ENCODE measurements around the gene UCHL3.

Gene UCHL3

DNA sequence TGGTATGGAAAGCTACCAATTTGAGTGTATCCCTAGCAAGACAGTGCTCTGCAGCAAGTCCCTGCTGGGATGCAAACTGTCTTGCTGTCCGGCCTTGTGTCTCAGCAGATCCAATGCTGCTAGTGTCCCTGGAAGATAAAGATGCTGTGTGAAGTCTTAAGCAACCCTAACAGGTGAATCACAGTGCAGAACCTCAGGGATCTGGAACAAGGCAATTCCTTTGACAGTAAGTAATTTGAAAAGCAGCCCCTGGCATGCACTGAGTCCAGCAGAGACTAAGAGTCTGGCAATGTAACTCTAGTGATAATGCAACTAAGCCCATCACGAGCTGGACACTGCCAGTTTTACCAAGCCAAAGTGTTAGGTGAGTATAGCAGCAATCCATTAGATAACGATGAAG lies 1.7 kb upstream of the UCHL3 start:
- DNase-seq (ENCODE audit: low read depth, low spot score) = no peak

DNA sequence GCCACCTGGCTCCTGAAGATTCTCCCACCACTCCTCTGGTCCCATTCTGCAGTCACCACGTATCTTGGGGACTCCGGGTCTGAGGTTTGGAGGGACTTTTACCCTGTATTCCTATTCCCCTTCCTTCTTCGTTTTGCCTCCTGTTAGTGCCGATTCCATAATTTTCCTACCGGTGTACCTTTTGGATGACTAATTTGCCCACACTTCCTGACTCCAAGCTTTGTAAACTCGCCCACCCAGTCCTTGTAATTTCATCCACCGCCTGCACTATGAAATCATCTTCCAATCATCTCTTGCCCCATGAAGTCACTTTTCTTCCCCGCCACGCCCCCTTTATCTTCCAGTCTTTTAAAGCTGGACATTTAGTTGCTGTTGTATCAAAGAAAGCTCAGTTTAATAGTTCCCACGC lies 572 bp downstream of the UCHL3 start:
- no peak for DNase-seq (ENCODE audit: low read depth, low spot score)

DNA sequence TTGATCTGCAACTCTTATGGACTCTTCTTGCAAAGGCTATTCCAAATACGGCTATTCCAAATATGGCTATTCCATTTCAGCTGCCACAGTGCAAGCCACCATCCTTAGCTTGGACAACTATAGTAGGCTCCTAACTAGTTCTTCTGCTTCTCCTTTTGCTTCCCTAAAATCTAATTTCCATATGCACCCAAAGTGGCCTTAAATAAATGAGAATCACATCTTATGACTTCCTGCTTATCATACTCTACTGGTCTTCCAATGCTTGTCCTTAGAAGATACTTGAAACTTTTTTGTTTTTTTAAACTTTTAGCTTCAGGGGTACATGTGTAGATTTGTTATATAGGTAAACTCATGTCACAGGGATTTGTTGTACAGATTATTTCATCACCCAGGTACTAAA lies 4.9 kb downstream of the UCHL3 start:
- no peak for DNase-seq (ENCODE audit: low read depth, low spot score)

DNA sequence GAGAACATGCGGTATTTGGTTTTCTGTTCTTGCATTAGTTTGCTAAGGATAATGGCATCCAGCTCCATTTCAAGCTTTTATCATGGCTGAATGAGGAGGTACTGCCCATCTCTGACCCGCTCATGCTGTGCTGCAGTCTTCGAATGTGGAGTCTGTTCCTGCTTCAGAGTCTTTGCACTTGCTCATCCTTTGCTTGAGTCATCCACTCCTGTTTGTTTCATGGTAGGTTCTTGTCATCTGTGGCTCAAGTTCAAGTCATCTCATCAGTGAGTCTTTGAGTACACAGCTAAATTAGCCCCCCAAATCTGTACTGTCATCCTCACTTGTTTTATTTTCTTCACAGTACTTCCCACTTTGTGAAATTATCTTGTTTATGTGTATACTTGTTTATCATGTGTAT lies 5.4 kb downstream of the UCHL3 start:
- DNase-seq (ENCODE audit: low read depth, low spot score) = no peak

DNA sequence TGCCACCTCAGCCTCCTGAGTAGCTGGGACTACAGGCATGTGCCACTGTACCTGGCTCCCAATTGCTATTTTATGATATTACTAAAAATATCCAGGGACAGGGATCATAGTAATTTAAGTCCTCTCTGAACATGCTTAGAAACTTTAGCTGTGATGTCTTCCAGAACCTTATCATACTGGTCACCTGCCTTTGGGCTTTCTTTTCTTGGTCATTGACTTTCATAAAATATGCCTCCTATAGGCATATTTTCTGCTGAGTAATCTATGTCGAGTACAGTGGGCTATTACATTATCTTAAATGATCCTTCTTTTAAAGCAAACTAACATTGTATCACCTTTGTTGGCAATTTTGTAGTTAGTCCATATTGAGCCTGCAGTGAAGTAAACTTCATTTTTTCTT lies 6.2 kb downstream of the UCHL3 start:
- no peak for DNase-seq (ENCODE audit: low read depth, low spot score)

DNA sequence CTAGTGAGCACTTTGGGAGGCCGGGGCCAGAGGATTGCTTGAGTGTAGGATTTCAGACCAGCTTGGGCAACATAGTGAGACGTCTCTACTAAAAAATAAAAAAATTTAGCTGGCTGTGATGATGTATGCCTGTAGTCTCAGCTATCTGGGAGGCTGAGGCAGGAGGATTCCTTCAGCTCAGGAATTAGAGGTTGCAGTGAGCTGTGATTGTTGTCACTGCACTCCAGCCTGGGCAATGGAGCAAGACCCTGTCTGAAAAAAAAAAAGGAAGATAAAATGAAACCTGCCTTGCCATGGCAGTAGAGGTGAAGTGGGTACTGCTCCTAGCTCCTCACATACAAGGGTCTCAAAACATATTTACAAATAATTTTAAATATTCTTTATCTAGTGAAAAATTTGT lies 7.4 kb downstream of the UCHL3 start:
- no peak for DNase-seq (ENCODE audit: low read depth, low spot score)

DNA sequence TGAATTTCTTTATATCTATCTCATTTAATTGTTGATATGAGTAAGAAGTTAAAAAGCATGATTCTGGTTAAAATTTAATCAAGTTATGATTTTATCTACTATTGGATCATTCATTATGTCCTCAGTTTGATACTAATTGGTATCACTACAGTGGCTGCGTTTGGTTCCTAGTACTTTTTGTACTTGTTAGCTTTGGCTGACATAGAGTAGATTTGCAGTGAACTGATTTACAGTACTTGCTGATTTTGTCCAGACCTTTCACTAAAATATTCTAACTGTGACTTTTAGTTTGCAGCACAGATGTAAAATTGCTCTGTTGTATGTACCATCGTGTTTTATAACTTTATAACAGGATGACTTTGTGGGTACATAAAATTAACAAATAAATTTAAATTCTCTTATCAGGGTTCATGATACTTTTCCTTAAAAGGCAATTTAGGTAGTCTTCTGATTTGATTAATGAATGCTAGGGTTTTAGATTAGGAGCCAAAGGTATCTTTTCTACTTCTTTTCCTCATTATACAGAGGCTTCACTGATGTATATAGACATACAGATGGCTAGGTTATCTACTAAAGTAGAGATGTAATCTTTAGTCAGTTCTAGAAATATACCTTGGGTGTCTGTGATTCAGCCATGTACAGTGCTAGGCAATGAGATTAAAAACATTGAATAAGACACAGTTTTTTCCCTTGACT lies 8.7 kb downstream of the UCHL3 start:
- no peak for DNase-seq (ENCODE audit: low read depth, low spot score)

DNA sequence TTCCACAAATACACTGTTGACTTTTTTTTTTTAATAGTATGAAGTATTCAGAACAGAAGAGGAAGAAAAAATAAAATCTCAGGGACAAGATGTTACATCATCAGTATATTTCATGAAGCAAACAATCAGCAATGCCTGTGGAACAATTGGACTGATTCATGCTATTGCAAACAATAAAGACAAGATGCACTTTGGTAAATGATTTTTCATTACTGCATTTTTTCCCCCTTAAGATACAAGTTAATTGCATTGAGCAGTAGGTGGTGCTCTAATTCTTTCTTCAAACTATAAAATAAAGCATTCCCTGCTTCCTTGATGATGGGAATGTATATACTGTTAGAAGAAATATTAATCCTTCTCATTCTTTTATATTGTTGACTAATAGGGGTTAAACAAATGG lies 17.1 kb downstream of the UCHL3 start:
- DNase-seq (ENCODE audit: low read depth, low spot score) = no peak

DNA sequence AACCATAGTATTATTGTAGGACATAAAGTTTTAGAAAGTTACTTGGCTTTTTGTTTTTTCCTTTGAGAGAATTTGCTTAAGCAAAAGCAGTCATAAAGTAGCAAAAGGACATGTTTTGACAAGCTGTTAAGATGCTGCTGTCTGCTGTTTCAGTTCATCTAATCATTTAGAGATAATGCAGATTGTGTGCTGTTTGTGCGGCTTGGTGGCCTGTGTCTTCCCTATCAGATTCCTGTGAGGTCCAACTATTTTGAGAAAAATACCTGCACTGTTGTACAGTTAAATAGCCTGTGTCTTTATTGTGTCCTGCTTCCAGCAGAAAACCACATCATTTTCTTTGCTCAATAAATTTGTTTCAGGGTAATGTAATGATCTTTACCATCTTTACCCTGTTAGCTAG lies 20.0 kb downstream of the UCHL3 start:
- DNase-seq (ENCODE audit: low read depth, low spot score) = no peak

DNA sequence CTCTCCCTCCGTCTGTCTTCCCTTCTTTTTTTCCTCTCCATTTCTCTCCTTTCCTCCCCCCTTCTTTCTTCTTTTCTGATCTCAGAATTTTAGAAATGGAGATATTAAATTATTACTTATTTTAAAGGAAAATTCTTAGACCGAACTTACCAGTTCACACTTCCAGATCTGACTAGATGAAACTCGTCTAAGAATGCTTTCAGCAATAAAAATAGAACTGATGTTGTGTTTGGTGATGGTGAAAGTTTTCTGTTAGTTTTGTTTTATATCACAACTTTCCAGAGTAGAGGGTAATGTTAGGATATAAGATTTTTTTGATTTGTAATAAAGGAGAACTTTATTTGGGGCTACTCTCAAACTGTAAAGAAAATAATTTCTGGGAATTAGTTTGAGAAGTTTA lies 29.9 kb downstream of the UCHL3 start:
- DNase-seq (ENCODE audit: low read depth, low spot score) = no peak

DNA sequence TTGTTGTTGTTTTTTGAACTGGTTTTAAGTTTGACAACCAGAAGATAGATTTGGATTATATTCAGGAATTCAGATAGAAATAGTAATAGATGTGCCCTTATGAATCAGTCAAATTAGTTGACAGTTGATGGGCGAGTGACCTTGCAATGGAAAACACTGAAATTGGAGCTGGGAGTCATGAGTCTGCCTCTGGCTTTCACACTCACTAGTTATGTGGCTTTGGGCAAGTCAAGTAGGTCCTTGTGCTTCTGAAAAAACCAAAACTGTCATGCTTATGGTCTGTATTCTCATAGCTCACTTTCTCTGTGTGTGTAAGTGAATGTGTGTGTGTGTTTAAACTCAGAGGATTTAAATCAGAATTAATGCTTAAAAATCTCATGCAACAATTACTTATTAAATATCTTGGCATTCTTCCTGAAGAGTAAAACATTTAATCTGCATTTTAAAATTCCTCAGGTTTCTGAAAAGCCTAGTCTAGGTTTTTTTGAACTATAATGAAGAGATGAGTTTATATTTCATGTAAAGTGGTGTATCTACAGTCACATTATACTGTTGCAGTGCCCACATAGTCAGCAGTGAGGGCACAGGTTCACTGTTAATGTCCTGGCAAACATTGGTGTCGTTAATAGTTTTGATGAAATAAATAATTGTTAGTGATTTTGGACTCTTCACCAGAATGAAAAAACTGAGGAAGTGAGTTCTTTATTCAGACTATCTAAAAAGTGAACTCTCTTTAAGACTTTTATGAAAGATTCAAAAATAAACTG lies 32.5 kb downstream of the UCHL3 start:
- no peak for DNase-seq (ENCODE audit: low read depth, low spot score)

DNA sequence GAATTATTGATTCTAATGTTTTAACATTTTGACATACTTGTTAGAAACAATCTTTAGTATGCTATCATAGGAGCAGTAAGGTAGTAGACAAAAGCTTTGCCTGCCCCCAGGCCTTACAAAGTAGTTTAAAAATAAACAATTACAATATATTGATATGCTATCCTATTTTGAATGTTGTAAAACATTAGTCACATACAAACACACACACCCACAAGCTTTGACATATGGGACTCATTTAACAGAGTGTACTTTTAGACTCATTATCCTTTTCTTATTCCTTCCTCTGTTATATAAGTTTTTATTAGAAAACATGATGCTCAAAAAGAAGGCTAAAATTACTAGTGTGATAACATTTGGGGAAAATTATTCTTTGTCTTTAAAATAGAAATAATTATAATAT lies 33.5 kb downstream of the UCHL3 start:
- no peak for DNase-seq (ENCODE audit: low read depth, low spot score)

DNA sequence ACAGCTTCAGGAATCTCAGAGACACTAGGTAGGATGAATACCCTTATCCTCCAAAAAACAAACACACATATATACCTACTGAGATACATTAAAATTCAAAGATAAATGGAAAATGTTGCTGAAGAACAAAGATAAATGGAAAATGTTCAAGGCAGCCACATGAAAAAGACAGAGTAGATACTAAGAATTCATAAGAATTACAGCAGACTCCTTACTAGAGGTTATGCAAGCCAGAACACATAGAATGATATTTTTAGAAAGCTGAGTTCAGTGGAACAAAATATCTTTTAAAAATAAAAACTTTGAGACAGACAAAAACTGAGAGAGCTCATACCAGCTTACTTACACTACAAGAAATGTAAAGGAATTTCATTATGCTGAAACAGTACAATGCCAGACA lies 35.6 kb downstream of the UCHL3 start:
- DNase-seq (ENCODE audit: low read depth, low spot score) = no peak

DNA sequence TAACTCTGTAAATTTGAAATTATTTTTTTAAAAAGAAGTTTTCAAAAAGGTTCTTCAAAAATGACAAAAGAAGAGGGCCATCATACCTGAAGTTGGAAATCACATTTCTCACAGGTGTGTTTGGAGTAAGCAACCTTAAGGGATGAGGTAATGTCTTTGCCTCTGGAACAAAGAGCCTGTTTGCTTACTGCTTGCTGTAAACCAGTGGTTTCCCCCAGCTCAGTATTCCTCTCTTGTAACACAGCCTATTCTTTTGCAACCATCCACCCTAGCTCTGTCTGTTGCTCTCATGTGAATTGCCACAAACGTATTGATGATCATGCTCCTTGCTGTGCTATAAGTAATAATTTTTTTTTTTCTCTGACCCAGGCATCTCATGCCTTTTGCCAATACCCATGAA lies 38.1 kb downstream of the UCHL3 start:
- DNase-seq (ENCODE audit: low read depth, low spot score) = no peak

DNA sequence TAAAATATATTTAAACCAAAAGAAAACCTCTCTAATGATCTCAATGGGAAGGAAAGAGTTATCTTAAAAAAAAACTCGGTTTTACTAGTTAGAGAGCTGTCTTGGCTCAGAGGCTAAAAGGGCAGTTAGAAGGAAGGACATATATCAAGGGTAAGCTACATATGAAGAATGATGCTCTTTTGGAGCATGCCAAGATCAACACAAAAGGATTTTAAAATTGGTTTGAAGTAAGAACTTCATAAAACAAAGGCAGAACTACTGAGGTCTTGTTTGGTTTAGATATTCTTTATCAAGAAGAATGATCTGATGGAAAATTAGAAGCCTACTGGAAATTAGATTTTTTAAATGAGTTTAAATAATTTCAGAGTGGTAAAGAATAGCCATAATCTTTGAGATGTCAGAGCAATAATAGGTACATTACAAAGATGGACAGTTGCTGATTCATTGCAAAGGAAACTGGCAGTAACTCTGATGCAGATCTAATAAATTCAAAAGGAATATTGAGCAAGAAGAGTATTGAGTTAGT lies 47.1 kb downstream of the UCHL3 start:
- no peak for DNase-seq (ENCODE audit: low read depth, low spot score)

DNA sequence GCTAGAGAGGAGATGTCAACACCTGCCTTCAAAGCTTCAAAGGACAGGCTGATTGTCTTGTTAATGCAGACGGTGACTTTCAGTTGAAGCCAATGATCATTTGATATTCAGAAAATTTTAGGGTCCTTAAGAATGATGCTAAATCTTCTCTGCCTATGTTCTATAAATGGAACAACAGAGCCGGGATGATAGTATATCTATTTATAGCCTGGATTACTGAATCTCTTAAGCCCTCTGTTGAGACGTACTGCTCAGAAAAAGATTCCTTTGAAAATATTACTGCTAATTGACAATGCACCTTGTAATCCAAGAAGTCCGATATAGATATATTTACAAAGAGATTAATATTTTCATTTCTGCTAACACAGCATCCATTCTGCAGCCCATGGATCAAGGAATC lies 50.8 kb downstream of the UCHL3 start:
- DNase-seq (ENCODE audit: low read depth, low spot score) = no peak

DNA sequence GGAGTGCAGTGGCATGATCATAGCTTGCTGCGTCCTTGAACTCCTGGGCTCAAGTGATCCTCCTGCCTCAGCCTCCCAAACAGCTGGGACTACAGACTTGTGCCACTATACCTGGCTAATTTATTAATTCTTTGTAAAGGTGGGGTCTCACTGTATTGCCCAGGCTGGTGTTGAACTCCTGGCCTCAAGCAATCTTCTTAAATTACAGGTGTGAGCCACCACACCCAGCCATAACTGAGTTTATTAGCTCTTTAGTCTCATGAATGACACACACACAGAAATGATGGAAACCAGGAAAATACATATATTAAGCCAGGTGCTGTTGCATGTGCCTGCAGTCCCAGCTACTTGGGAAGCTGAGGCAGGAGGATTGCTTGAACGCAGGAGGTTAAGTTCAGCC lies 53.4 kb downstream of the UCHL3 start:
- DNase-seq (ENCODE audit: low read depth, low spot score) = no peak

DNA sequence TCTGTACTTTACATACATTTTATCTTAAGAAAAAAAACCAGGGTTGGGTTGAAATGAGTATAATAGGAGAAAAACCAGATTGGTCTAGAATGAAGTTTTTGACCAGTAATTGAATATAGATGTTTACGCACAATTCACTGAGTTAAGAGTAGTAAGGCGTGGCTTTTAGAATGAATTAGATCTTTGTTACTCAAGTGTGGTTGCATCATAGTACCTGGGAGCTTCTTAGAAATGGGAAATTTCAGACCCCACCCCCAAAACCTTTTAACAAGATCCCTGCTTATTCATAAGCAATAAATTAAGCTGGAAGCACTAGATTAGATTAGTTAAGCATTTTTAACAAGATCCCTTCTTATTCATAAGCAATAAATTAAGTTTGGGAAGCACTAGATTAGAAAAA lies 57.9 kb downstream of the UCHL3 start:
- no peak for DNase-seq (ENCODE audit: low read depth, low spot score)

DNA sequence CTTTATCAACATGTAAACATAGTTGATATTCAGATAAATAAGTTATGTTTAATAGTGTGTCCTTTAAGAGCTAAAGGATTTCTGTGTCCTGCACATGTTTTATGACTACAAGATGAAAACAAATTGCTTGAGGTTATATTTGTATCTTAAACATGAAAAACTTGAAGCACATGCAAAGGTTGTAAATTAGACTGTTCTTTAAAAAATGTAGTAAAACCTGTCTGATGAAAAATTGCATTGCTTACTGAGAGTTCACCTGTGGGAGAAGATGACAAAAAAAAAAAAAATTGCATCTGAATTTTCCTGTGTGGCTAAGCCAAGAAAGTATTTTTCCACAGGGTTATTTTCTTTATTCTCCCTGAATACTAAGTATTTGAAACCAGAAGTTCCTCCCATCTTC lies 60.9 kb downstream of the UCHL3 start:
- no peak for DNase-seq (ENCODE audit: low read depth, low spot score)

DNA sequence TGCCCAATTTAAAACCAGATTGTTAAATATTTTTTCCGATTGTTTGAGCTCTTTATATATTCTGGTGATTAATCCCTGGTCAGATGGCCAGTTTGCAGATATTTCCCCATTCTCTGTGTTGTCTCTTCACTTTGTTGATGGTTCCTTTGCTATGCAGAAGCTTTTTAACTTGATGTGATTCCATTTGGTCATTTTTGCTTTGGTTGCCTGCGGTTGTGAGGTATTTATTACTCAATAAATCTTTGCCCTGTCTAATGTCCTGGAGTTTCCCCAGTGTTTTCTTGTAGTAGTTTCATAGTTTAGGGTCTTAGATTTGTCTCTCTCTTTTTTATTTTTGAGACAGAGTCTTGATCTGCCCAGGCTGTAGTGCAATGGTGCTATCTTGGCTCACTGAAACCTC lies 62.8 kb downstream of the UCHL3 start:
- DNase-seq (ENCODE audit: low read depth, low spot score) = no peak

DNA sequence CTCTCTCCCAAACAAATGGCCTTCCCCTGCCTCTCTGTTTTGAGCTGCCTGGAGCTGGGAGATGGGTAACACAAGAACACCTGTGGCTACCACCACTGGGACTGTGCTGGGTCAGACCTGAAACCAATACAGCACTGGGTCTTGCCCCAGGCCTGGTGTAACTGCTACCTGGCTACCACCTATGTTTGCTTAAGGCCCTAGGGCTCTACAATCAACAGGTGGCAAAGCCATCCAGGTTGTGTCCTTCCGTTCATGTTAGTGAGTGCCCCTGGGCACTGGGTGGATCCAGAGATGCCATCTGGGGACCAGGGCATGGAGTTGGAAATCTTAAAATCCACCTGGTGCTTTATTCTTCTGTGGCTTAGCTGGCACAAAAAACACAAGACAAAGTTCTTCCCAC lies 67.6 kb downstream of the UCHL3 start:
- no peak for DNase-seq (ENCODE audit: low read depth, low spot score)

DNA sequence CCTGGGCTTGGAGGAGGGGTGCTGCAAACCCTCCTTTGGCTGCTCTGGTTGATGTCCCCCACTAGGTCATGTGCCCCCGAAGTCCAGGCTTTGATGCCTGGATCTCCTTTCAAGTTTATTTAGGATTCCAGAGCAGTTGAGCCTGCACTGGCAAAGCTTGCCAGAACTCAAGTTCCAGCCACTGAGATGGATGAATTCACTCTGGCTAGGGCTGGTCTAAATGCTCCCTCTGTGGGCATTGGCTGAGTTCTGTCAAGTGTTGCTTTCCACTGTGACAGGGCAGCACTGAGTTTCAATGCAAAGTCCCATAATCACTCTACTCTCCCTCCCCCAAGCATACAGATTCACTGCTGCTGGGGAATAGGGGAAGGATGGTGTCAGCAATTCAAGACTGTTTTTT lies 68.7 kb downstream of the UCHL3 start:
- no peak for DNase-seq (ENCODE audit: low read depth, low spot score)

DNA sequence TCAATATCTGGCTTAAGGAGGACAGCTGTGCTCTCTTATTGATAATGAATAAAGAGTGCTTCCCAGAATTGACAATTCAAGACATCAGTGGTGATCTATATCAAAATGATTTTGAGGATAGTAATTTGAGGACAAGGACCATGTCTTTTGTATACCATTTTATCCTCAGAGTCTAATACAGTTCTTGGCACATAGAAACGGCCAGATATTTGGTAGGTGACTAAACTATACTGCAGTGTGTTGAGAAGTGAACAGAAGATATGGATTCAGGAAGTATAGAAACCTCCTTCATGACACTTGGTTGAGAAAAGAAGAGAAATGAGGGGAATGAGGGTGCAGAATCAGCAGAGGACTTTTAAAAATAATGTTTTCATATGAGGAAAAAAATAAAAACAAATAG lies 70.4 kb downstream of the UCHL3 start:
- no peak for DNase-seq (ENCODE audit: low read depth, low spot score)

Measured in smooth muscle cell of the brain vasculature (primary cell).